WTC11 (cell line): ENCODE measurements around the gene TTK. TPM values are rescaled to one million over a fixed set of nuclear protein-coding genes. Genes with fewer than 3 reads are reported as not detected.

Source experiments
- ATAC-seq: fragments of 200-7000 bp; cut with Tn5 transposase; 2 replicates; pipeline ENCODE4 v1.10.0; 2021; ENCODE audit warnings: mild to moderate bottlenecking, moderate library complexity
- CTCF ChIA-PET: fragments of 300-600 bp; sonication (Branson Sonifier 250); formaldehyde crosslinking; loops from one replicate; lab custom pipeline; 2021; ENCODE audit warnings: antibody characterized with exemption; lab: Charles Lee
- POLR2A ChIA-PET: fragments of 350-600 bp; sonication (Branson Sonifier 250); formaldehyde crosslinking; loops from one replicate; lab custom pipeline; 2021; ENCODE audit warnings: antibody characterized with exemption; lab: Charles Lee
- DNase-seq: peaks from one replicate; pipeline ENCODE4 v3.0.0; 2021; ENCODE audit warnings: low spot score
- H3K27ac Mint-ChIP-seq: 2 replicates; pipeline ENCODE4 v1.8.0; 2021; ENCODE audit warnings: mixed read lengths
- H3K27me3 Mint-ChIP-seq: 2 replicates; pipeline ENCODE4 v1.8.0; 2021; ENCODE audit warnings: low read depth, mild to moderate bottlenecking, moderate library complexity, mixed read lengths
- H3K36me3 Mint-ChIP-seq: 2 replicates; pipeline ENCODE4 v1.8.0; 2021; ENCODE audit warnings: mixed read lengths
- H3K4me1 Mint-ChIP-seq: 2 replicates; pipeline ENCODE4 v1.8.0; 2022; ENCODE audit warnings: mixed read lengths
- H3K4me3 Mint-ChIP-seq: 2 replicates; pipeline ENCODE4 v1.8.0; 2021; ENCODE audit warnings: mild to moderate bottlenecking, moderate library complexity, mixed read lengths
- H3K9me3 Mint-ChIP-seq: 2 replicates; pipeline ENCODE4 v1.8.0; 2021; ENCODE audit warnings: mixed read lengths
- ATF3 ChIP-seq: sonication (generic); formaldehyde crosslinking; conservative IDR thresholded peaks from 2 replicates; pipeline ENCODE4 v1.8.1; 2022; ENCODE audit warnings: mild to moderate bottlenecking, missing genetic modification reagents
- CREB1 ChIP-seq: sonication (generic); formaldehyde crosslinking; IDR thresholded peaks from 2 replicates; pipeline ENCODE4 v1.8.0; 2023; ENCODE audit warnings: mild to moderate bottlenecking, missing genetic modification reagents
- CREM ChIP-seq: sonication (generic); formaldehyde crosslinking; IDR thresholded peaks from 2 replicates; pipeline ENCODE4 v1.8.1; 2022; ENCODE audit warnings: mild to moderate bottlenecking, missing genetic modification reagents, moderate library complexity
- CTCF ChIP-seq: fragments of 200-600 bp; IDR thresholded peaks from 2 replicates; pipeline ENCODE4 v1.8.0; 2022; ENCODE audit warnings: antibody characterized with exemption
- E2F4 ChIP-seq: sonication (generic); formaldehyde crosslinking; IDR thresholded peaks from 2 replicates; pipeline ENCODE4 v1.8.1; 2022; ENCODE audit warnings: low read depth, mild to moderate bottlenecking, moderate library complexity, missing genetic modification reagents, borderline replicate concordance
- ELF4 ChIP-seq: sonication (generic); formaldehyde crosslinking; IDR thresholded peaks from 2 replicates; pipeline ENCODE4 v1.8.1; 2022; ENCODE audit warnings: low read depth, mild to moderate bottlenecking, moderate library complexity, missing genetic modification reagents
- FOXJ3 ChIP-seq: sonication (generic); formaldehyde crosslinking; IDR thresholded peaks from 2 replicates; pipeline ENCODE4 v1.9.0; 2021; ENCODE audit warnings: missing genetic modification reagents, mild to moderate bottlenecking, borderline replicate concordance
- JUN ChIP-seq: sonication (generic); formaldehyde crosslinking; IDR thresholded peaks from 2 replicates; pipeline ENCODE4 v1.8.0; 2023; ENCODE audit warnings: mild to moderate bottlenecking, missing genetic modification reagents
- KAT7 ChIP-seq: sonication (generic); formaldehyde crosslinking; IDR thresholded peaks from 2 replicates; pipeline ENCODE4 v1.8.1; 2023; ENCODE audit warnings: missing genetic modification reagents, mild to moderate bottlenecking, borderline replicate concordance
- MXD4 ChIP-seq: fragments of 250-450 bp; sonication (Bioruptor Pico); IDR thresholded peaks from 2 replicates; pipeline ENCODE4 v1.8.0; 2021; ENCODE audit warnings: mild to moderate bottlenecking, moderate library complexity, borderline replicate concordance
- NFYB ChIP-seq: sonication (generic); formaldehyde crosslinking; conservative IDR thresholded peaks from 2 replicates; pipeline ENCODE4 v1.8.0; 2022; ENCODE audit warnings: low read depth, missing genetic modification reagents
- NR3C1 ChIP-seq: sonication (generic); formaldehyde crosslinking; conservative IDR thresholded peaks from 2 replicates; pipeline ENCODE4 v1.8.1; 2023; ENCODE audit warnings: low read depth, mild to moderate bottlenecking, missing genetic modification reagents
- RORB ChIP-seq: fragments of 250-450 bp; sonication (Bioruptor Pico); IDR thresholded peaks from 2 replicates; pipeline ENCODE4 v1.9.0; 2021; ENCODE audit warnings: mild to moderate bottlenecking
- SP1 ChIP-seq: sonication (generic); formaldehyde crosslinking; conservative IDR thresholded peaks from 2 replicates; pipeline ENCODE4 v1.8.1; 2022; ENCODE audit warnings: missing genetic modification reagents
- TEAD4 ChIP-seq: sonication (generic); formaldehyde crosslinking; IDR thresholded peaks from 2 replicates; pipeline ENCODE4 v1.8.0; 2022; ENCODE audit warnings: mild to moderate bottlenecking, missing genetic modification reagents
- USF1 ChIP-seq: sonication (generic); formaldehyde crosslinking; IDR thresholded peaks from 2 replicates; pipeline ENCODE4 v1.8.0; 2022; ENCODE audit warnings: mild to moderate bottlenecking, missing genetic modification reagents
- USF2 ChIP-seq: sonication (generic); formaldehyde crosslinking; IDR thresholded peaks from 2 replicates; pipeline ENCODE4 v1.8.1; 2023; ENCODE audit warnings: mild to moderate bottlenecking, missing genetic modification reagents, moderate library complexity
- ZNF121 ChIP-seq: sonication (generic); formaldehyde crosslinking; IDR thresholded peaks from 2 replicates; pipeline ENCODE4 v1.8.0; 2023; ENCODE audit warnings: missing genetic modification reagents
- ZNF232 ChIP-seq: sonication (generic); formaldehyde crosslinking; IDR thresholded peaks from 2 replicates; pipeline ENCODE4 v1.8.0; 2022; ENCODE audit warnings: mild to moderate bottlenecking, missing genetic modification reagents
- ZSCAN18 ChIP-seq: fragments of 250-450 bp; sonication (Bioruptor Pico); IDR thresholded peaks from 2 replicates; pipeline ENCODE4 v2.1.2; 2022; ENCODE audit warnings: mild to moderate bottlenecking, moderate library complexity
- total RNA-seq: library from RNA; stranded (reverse); gene quantifications from 3 replicates; pipeline ENCODE4 v1.2.3, GENCODE V29; 2021

TTK gene
- total RNA-seq, 1 experiment from 2014 or later, result 51.0 TPM

GRCh38 chr6:80006541-80006940 is 2.1 kb downstream of the TTK start (continued):
- TF ChIP-seq ZSCAN18 (CRISPR knock-in tag) (no peak), USF1 (CRISPR knock-in tag) (no peak), ATF3 (no peak), CREM (CRISPR knock-in tag) (no peak), ZNF232 (CRISPR knock-in tag) (no peak)

GRCh38 chr6:80009531-80009930 is 5.1 kb downstream of the TTK start:
- POLR2A ChIA-PET, result no interaction called here
- CTCF ChIA-PET, result interaction anchor here (1.4 to 1.5 kb wide), 2 partner anchors 60 to 63 kb away, joined by 5 to 7 read pairs; no protein-coding TSS in a partner anchor

More at GRCh38 chr6:80009531-80009930, 5.1 kb downstream of the TTK start:
- H3K4me3 Mint-ChIP-seq, result no peak overlapping the region
- peaks cover 64% of the 10 kb centered on the region for H3K36me3 Mint-ChIP-seq
- DNase-seq (no peak), ATAC-seq (no peak)
- no peaks in the 10 kb centered on the region for H3K27me3 Mint-ChIP-seq
- TF ChIP-seq MXD4 (CRISPR knock-in tag) (no peak), JUN (CRISPR knock-in tag) (no peak), ZSCAN18 (CRISPR knock-in tag) (no peak), ZNF232 (CRISPR knock-in tag) (no peak), SP1 (CRISPR knock-in tag) (no peak), ZNF121 (CRISPR knock-in tag) (no peak), TEAD4 (no peak), RORB (no peak), FOXJ3 (CRISPR knock-in tag) (no peak), USF2 (CRISPR knock-in tag) (no peak), NFYB (CRISPR knock-in tag) (no peak), CTCF (no peak), CREB1 (CRISPR knock-in tag) (no peak), NR3C1 (no peak), KAT7 (CRISPR knock-in tag) (no peak), ELF4 (CRISPR knock-in tag) (no peak), E2F4 (no peak)
- no peaks in the 10 kb centered on the region for H3K9me3 Mint-ChIP-seq
- peaks cover 17% of the 10 kb centered on the region for H3K4me1 Mint-ChIP-seq
- no peak overlapping the region for H3K27ac Mint-ChIP-seq
